GM19397 (cell line): Measurements from ENCODE around the gene LRRC36.

Experiments used
- ATAC-seq: cut with Tn5 transposase; IDR thresholded peaks from one replicate; pipeline ENCODE4 v1.9.1; 2021; ENCODE audit warnings: mild to moderate bottlenecking, moderate library complexity; ENCODE audit not compliant: unreplicated experiment

LRRC36 gene

DNA sequence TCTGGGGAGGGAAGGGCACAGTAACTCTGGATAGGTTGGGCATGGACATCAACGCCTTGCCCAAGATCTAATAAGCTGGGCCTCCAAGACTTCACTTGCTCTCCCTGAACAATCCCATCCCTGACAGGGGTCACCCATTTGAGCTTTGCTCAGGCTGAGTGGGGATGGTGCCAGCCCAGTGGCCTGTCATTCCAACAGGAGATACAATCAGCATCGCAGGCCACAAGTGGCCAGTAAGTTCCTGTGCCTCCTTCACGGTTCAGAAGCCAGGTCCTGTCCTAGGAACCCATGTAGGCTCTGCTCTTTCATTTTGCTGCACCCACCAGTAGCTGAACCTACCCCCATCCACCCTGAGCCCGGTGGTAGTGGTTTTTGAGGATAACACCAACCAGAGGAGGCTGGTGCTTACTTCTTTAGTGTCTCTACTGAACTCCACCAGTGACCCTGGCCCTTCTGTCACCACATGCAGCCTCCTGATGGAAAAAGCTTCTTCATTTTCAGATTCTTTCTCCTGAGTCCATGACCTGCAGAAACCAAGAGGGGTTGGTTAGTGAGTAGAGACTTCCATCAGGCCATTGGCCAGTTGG, 32.4 kb upstream of the LRRC36 start:
- ATAC-seq: no peak

DNA sequence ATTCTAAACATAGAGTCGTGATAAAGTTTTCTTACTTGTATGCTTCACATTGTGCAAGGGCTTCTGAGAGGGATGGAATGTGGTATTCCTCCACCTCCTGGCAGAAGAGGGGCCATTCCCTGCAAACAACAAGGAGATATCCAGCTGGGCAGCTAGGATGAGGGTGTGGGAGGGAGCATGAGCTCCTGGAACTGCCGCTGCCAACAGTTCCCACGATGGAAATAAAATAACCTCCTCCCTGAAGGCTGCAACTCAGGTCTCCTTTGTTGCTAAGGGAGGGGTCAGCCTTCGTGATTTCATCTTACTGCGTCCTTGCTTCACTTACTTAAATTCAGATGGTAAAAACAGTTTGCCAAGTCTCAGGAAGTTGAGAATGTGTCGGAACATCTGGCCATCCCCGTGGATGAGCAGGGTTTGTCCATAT, 31.7 kb upstream of the LRRC36 start:
- no peak for ATAC-seq

DNA sequence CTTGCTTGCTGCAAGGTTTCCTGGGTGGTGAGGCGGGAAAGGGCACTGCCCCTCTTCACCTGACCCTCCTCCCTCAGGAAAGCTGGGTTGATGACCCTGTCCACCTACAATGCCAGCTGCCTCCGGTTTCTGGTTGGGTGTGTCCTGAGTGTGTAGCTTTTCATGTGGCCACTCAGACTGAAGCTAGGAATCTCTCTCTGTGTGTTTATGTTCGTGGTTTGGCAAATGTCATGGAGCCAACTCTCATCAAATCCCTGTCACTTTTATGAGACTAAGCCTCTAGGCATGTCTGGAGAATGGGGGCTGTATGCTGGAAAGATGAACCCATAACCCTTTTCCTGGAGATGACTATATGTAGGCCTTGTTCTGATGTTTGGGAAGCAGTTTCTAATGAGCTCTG, 30.2 kb upstream of the LRRC36 start:
- ATAC-seq: no peak

DNA sequence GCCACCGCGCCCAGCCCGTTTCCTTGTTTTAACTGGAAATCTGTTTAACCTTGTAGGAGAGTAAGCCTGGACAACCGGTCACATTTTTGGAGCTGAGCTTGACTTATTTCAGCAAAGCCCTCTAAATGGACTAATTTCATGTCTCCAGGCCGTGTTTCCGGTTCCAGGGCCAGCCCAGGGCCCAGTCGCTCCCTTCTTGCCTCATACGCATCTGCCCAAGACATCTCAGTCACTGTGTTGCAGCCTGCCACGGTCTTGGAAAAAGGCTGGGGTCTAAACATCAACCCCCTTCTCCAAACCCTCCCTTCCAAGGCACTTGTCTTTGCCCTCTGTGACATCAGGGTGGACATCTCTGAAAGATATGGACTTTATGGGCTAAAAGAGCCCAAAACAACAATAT, 28.3 kb upstream of the LRRC36 start:
- no peak for ATAC-seq

DNA sequence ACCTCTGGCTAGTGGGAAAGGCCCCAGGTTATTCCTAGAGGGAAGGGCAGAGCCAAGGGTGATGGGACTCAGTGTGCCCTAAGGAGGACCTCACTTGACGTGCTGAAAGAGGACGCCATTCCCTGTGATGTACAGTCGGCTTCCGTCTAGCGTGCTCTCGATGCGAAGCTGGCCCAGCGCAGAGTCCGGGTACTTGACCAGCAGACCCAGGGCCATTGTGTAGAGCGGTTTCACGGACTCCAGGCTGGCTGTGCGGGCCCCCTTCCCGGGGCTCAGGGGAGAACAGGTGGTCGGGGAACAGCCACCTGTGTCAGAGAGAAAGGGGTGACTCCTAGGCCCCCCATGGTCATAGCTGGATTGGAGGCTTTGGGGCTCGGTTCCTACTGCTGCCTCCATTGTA, 27.3 kb upstream of the LRRC36 start:
- ATAC-seq: no peak

DNA sequence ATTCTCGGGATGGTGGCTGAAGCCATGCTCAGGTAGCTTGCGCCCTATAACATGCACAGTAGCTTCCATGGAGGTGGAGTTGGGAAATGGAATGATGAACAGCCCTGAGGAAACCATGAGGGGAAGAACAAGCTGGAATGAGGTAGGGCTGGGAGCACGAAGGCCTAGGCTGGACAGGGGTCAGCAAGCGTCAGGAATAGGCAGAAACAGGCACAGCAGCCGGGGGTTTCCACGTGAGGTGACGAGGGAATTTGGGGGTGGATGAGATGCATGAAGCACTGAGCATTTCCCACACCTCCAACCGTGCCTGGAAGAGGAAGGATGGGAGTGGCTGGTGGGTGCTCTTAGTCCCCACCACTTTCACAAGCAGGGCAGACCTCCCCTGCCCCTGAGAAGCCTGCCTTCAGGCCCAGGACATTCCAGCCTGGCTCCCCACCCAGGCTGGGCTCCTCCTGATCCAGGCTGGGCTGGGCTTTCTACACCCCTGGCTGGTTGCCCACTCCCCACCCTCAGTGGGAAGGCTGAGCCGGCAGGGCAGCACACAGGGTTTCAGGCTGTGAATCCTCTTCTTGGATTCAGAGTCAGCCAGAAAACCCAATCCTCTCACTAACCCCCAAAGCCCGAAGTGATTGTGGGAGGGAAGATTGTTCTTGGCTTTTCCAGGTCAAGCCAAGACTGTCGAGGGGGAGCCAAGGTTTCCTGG, 25.4 kb upstream of the LRRC36 start:
- no peak for ATAC-seq

DNA sequence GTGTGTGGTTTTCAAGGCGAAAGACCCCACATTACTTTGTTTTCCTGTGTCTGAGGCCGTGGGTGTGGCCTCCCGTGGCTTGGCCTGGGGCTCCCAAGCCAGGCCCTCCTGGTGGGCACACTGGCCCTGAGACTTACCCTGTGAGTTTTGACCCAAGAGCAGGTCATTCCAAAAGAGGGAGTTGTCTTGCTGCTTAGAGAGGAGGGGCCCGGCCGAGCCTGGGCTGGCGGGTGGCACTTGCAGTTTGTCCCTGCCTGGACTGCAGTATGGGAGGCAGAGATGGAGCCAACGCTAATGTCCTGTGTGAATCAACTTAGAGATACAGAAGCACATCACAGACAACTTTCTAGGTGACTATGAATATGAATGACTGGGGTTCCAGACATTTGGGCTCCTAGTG, 24.5 kb upstream of the LRRC36 start:
- no peak for ATAC-seq

DNA sequence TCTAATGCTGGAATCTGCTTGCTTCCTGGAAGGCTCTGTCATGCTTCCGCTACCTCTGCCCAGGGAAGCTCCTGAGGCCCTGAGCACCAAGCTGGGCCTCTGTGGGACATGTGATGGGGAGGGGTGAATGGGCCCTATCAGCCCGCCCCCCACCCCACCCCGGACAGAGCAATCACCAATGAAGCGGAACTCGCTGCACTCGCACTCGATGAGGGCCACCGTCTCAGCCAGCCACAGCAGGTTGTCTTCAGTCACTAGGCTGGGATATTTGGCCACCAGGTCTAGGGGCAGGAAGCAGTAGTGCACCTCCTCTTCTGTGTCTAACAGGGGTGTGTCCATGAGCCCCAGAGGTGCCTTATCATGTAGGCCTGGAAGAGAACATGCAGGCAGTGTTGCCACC, 23.6 kb upstream of the LRRC36 start:
- no peak for ATAC-seq

DNA sequence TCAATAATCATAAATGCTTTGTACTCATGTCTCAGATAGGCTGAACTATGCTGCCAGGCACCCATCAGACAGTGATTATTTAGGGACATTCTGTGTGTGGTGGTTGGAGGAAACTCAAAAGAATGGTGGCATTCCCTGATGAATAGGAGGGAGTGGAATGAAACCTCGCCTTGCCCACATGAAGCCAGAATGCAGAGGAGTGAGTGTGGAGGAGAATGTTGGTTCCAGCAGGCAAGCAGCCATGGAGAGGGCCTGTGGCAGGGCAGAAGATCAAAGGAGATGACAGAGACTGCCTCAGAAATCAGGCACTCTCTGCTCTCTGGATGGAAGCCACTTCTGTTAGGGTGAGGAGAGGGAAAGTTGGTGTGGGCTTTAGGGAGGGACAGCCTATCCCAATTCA, 22.6 kb upstream of the LRRC36 start:
- ATAC-seq: no peak

DNA sequence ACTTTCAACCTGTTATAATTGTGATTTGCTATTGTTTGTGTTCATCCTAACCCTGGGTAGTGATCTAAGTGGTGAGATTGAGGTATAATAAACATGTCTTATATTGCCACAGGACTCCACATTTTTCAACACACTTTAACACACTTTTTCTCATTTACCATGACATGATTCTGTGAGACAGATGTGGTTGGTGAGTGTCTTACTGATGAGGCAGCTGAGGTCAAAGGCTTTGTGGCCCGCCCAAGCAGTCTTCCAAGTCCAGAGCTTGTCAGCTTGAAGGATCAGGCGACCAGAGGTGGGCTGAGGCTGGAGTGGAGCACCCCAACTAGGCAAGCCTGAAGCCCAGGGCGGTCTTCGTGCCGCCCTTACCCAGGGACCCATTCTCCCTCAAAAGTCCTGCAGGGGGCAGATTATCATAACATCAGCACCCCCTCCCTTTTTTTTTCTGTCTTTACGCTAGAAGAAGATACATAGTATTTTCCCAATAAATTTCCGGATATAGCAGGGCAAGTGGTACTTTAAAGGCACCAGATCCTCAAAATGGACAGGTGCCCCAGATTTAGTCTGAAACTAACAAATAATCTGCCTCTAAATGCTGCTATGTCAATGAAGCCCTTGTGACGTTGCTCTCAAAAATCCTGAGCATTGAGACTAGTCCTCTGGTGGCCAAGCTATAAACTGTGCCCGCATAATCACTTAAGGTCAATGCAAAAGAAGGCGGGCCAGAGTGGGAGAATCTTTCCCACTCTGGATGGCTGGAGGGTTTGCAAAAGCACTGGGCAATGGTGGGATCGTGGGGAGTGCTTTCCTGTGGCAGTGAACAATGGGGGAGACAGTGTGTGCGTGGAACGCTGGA, 21.2 kb upstream of the LRRC36 start:
- no peak for ATAC-seq

DNA sequence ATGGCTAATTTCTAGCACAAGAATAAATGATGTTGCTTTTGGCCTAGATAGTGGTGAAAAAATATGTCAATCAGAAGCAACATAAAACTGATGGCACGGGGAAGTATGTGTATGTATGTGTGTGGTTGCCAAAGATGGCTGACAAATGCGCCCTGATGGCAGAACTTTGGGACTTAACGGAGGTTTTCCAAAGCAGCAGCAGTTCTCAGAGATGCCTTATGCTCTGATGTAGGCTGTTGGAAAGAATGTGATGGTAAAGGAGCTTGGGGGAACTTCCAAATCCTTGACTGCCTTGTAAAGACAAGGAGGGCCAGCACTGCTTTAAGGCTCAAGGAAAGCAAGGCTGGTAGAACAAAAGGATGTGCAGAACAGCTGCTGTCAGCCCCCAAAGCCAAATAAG, 16.1 kb upstream of the LRRC36 start:
- ATAC-seq: no peak

DNA sequence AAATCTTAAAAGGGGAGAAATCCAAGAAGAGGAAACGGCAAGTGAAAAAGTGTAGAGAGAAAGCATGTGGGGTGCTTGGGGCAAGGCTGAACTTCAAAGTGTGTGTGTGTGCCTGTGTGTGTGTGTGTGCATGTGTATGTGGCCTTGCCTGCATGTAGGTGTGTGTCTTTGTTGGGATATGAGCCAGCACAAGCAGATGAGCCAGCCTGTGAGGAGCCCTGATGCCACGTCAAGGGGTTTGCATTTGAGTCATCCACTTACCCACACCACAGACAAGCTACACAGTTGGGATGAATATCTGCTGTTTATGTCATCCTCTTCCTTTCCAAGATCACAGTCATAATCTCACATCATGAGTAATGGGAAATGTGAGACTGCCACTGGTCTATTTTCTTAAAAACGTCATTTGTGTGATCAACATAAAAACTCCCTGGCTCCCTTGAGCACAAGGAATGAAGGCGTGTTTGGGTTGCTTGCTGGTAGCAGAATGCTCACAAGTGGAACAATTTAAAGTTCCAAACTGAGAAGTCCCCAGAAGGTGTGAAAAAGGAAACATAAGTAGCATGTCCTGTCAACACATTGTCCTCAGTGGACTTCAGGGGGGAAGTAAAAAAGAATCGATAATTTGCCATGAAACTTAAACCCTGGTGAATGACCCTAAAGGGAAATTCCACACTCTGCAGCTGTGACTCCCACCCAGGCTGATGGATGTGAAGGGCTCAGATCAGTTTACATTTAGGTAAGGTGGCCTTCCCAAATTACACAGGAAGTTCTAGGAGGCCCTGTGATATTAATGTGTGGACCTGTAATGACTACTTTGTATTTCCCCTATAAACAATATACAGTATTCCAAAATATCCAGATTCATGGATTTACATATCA, 14.8 kb upstream of the LRRC36 start:
- ATAC-seq: peak; percentile 68

DNA sequence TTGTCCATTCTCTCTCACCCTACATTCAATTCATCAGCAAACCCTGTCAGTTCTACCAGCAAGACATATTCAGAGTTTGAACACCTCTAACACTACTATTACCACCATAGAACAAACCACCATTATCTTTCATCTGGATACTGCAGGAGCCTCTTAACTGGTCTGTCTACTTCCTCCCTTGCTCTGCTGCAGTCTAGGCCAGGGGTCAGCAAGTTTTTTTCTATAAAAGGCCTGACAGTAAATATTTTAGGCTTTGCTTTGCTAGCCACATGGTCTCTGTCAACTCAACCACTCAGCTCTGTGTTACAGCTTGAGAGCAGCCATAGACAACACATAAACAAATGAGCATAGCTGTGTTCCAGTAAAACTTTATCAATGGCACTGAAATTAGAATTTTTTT, 13.9 kb upstream of the LRRC36 start:
- ATAC-seq: no peak

DNA sequence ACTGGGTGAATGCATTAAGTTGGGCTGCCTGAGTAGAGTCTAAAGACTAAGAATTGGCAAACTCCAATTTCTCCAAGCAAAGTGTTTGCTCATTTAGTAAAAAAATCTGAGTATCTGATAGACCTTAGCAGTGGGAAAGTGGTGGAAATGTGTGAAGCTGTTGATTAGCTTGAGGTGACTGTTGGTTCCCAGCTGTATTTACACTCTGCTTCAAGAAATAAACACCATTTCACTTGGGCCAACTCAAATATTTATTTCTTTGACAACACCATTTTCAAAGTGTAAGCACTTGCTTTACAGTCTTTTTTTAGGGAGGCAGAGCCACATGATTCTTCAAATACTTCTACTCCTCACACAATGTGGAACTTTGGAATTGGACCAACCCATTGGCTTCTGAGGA, 8.8 kb upstream of the LRRC36 start:
- no peak for ATAC-seq

DNA sequence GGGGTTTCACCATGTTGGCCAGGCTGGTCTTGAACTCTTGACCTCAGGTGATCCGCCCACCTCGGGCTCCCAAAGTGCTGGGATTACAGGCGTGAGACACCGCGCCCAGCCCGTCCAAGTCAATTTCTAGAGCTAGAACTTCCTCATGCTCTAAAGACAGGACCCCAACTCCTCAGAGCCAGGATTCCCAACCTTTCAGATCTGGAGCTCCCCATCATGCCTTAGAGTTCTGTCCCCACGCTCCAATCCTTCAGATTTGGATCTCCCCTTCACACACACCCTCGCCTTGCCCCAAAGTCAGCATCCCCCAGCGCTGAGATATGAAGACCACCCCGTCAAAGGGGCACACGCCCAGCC, 522 bp upstream of the LRRC36 start:
- ATAC-seq: no peak

DNA sequence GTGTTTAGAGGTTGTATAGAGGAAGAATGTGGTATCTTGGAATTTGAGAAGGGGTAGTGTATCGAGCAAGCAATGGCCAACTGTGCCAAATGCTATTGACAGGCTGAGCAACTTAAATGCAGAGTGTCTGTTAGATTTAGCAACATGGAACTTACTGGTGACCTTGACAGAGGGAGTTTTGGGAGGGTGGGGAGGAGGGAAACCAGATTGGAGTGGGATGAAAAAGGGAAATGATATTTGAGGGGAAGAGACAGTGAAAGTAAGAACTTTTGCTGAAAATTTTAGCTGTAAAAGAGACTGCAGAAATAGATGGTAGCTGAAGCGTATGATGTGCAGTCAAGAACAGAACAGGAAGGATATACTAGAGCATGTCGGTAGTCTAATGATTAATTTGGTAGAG, 1.1 kb downstream of the LRRC36 start:
- ATAC-seq: no peak

DNA sequence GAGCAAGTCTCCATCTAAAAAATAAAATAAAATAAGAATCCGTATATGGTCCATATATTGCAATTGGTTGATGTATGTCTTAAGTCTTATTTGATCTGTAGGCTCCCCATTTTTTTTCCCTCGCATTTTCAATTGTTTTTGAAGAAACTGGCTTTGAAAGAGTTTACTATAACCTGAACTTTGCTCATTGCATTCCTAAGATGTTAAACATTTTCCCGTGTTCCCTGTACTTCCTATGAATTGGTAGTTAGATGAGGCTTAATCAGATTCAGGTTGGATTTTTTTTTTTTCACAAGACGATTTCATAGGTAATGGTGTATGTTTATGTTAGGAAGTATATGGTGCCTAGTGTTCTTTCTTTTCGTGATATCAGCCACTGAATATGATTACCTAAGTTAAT, 3.3 kb downstream of the LRRC36 start:
- ATAC-seq: no peak

DNA sequence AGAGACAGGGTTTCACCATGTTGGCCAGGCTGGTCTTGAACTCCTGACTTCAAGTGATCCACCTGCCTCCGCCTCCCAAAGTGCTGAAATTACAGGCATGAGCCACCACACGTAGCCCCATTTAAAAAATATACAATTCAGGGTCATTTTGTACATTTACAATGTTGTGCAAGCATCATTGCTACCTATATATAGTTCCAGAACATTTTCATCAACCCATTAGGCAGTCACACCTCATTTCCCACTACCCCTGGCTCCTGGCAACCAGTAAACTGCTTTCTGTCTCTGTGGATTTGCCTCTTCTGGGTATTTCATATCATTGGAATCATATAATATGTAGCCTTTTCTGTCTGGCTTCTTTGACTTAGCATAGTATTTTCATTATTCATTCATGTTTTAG, 6.7 kb downstream of the LRRC36 start:
- ATAC-seq: no peak

DNA sequence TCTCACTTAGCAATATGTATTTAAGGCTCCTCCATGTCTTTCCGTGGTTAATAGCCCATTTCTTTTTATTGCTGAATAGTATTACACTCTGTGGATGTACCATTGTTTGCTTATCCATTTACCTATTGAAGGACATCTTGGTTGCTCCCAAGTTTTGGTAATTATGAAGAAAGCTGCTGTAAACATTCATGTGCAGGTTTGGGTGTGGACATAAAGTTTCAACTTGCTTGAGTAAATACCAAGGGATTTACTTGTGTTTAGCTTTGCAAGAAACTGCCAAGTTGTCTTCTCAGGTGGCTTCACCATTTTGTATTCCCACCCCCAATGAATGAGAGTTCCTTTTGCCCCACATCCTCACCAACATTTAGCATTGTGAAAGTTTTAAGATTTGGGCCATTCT, 9.5 kb downstream of the LRRC36 start:
- ATAC-seq: no peak

DNA sequence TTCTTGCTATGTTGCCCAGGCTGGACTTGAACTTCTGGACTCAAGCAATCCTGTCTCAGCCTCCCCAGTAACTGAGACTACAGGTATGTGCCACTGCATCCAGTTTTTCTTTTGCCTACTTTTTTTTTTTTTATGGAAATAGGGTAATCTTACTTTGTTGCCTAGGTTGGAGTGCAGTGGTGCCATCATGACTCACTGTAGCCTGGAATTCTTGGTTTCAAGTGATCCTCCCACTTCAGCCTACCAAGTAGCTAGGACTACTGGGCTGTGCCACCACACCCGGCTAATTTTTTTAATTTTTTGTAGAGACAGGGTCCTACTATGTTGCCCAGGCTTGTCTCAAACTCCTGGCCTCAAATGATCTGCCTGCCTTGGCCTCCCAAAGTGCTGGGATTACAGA, 10.0 kb downstream of the LRRC36 start:
- ATAC-seq: no peak

DNA sequence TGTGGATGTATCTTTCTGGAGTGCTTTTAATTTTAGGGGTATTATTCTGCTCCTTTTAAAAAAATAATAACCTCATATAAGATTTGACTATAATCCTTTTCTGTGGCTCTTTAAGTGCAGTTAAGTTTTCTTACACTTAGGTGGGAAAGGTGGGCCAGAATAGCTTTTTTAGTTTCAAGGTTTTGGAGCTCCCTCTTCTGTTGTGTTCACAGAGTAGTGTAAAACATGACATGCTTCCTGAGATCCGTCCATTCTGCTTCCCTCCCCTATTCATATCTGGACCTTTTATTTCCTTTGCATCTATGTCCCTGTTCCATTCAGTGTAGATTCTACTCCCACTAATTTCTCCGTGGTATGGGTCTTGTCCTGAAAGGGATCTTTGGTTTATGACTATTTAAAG, 12.8 kb downstream of the LRRC36 start:
- ATAC-seq: no peak
